Measurements from ENCODE around the gene SERTAD3. TPM values are rescaled to one million over a fixed set of nuclear protein-coding genes. Genes with fewer than 3 reads are reported as not detected.
"Not testable (repeated sequence)": the region's sequence is repeated elsewhere in the genome, so short reads cannot be mapped to it uniquely, and the experiment has no call there.

Gene SERTAD3
- total and polyA plus RNA-seq, 2 experiments from 2014 or later = 44.4 to 73.8 TPM

DNA sequence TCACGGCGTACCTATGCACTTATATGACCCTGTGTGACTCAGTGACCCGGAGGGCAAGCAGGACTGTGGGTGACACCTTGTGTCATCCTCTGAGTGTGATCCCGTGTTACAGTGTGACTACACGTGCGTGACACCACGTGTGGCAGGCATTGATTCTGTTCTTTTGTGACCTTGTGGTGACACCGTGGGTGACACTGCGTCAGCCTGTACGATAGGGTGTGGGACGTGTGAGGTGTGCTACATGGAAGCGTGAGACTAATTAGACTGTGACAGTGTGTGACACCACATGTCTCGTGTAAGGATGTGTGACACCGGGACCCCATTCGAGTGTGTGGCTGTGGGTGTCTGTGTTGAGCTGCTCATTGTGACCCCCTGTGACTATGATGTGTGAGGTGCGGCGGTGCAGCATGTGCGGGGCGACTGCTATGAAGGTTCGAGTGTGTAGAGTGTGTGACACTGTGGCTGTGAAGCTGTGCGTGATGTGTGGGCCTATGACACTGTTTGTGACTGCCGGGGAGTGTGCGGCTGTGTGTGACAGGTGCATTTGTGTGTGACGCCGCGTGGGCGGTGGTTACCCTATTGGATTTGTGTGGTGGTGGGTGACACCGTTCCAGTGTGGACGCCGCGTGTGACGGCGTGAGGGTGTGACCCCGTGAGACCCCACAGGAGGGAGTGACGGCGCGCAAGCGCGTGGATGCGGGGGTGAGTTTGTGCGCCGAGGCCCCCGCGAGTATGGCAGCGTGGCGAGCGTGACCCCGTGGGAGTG, 22.3 kb upstream of the SERTAD3 start:
- Histone ChIP-seq H3K4me3 (peak overlapping the region; percentile 19), H3K27me3 (peaks cover 34% of the 10 kb centered on the region), H3K27ac (no peak overlapping the region), H3K4me1 (ENCODE audit: low read depth) (peaks cover 5% of the 10 kb centered on the region), H3K36me3 (no peaks in the 10 kb centered on the region), H3K9me3 (ENCODE audit: low read depth) (no peaks in the 10 kb centered on the region)
- DNase-seq (ENCODE audit: low read depth in 1 of 2, low spot score in 1 of 2) = no peak
- TF ChIP-seq, protein P1, sequence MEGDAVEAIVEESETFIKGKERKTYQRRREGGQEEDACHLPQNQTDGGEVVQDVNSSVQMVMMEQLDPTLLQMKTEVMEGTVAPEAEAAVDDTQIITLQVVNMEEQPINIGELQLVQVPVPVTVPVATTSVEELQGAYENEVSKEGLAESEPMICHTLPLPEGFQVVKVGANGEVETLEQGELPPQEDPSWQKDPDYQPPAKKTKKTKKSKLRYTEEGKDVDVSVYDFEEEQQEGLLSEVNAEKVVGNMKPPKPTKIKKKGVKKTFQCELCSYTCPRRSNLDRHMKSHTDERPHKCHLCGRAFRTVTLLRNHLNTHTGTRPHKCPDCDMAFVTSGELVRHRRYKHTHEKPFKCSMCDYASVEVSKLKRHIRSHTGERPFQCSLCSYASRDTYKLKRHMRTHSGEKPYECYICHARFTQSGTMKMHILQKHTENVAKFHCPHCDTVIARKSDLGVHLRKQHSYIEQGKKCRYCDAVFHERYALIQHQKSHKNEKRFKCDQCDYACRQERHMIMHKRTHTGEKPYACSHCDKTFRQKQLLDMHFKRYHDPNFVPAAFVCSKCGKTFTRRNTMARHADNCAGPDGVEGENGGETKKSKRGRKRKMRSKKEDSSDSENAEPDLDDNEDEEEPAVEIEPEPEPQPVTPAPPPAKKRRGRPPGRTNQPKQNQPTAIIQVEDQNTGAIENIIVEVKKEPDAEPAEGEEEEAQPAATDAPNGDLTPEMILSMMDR (IDR thresholded peaks at IDR 0.05; ENCODE audit: low read depth, low read length) = no peak

GRCh38 chr19:40465557-40466218, 21.6 kb upstream of the SERTAD3 start, which contains the start of gene BLVRB:
TSS of gene BLVRB (minus strand) at chr19:40465745. CDS start at chr19:40465688, 57 bp downstream.
- Histone ChIP-seq H3K4me3 (peak within 1 kb of the TSS; percentile 53), H3K27ac (no peak within 1 kb of the TSS), H3K9me3 (ENCODE audit: low read depth) (no peaks in the 10 kb centered on the region), H3K36me3 (no peaks in the 10 kb centered on the region), H3K27me3 (peaks cover 34% of the 10 kb centered on the region), H3K4me1 (ENCODE audit: low read depth) (peaks cover 5% of the 10 kb centered on the region)
- DNase-seq (ENCODE audit: low read depth in 1 of 2, low spot score in 1 of 2) = peak; percentile 99 to 100
- TF ChIP-seq, protein P1 (IDR thresholded peaks at IDR 0.05; ENCODE audit: low read depth, low read length) = no peak

- peak overlapping the region; percentile 53 for H3K4me3 ChIP-seq
- H3K27ac ChIP-seq = no peak overlapping the region
- peaks cover 5% of the 10 kb centered on the region for H3K4me1 ChIP-seq (ENCODE audit: low read depth)
- no peaks in the 10 kb centered on the region for H3K9me3 ChIP-seq (ENCODE audit: low read depth)
- H3K36me3 ChIP-seq = no peaks in the 10 kb centered on the region
- peak in 1 of 2 donors; percentile 90 for DNase-seq (ENCODE audit: low read depth in 1 of 2, low spot score in 1 of 2)
- TF ChIP-seq, protein P1 (IDR thresholded peaks at IDR 0.05; ENCODE audit: low read depth, low read length) = no peak
- peaks cover 34% of the 10 kb centered on the region for H3K27me3 ChIP-seq
Measured at GRCh38 chr19:40465025-40465556, 21.0 kb upstream of the SERTAD3 start.

- TF ChIP-seq, protein P1 (IDR thresholded peaks at IDR 0.05; ENCODE audit: low read depth, low read length) = peak; percentile 87
- Histone ChIP-seq H3K27me3 (peaks cover 31% of the 10 kb centered on the region), H3K4me3 (no peak overlapping the region), H3K27ac (no peak overlapping the region), H3K9me3 (ENCODE audit: low read depth) (no peaks in the 10 kb centered on the region), H3K4me1 (ENCODE audit: low read depth) (peaks cover 5% of the 10 kb centered on the region), H3K36me3 (no peaks in the 10 kb centered on the region)
- DNase-seq (ENCODE audit: low read depth in 1 of 2, low spot score in 1 of 2) = peak; percentile 82 to 94
Measured at GRCh38 chr19:40464059-40465024, 20.2 kb upstream of the SERTAD3 start.

DNA sequence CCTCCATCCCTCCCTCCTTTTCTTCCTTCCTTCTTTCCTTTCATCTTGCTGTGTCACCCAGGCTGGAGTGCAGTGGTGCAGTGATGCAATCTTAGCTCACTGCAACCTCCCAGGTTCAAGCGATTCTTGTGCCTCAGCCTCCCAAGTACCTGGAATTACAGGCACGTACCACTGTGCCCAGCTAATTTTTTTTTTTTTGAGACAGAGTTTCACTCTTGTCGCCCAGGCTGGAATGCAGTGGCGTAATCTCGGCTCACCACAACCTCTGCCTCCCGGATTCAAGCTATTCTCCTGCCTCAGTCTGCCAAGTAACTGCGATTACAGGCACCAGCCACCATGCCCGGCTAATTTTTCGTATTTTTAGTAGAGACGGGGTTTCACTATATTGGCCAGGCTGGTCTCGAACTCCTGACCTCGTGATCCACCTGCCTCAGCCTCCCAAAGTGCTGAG, 19.5 kb upstream of the SERTAD3 start:
- not testable (repeated sequence) for H3K27ac ChIP-seq; H3K36me3 ChIP-seq; H3K9me3 ChIP-seq (ENCODE audit: low read depth); H3K4me3 ChIP-seq; H3K4me1 ChIP-seq (ENCODE audit: low read depth)
- H3K27me3 ChIP-seq = peaks cover 24% of the 10 kb centered on the region
- peak in 1 of 2 donors; percentile 58 for DNase-seq (ENCODE audit: low read depth in 1 of 2, low spot score in 1 of 2)

Data from cardiac muscle cell (in vitro differentiated cells and primary cell).